Natural killer cell (primary cell): ENCODE data around the gene DNAH11. TPM values are rescaled to one million over a fixed set of nuclear protein-coding genes. Genes with fewer than 3 reads are reported as not detected.

Source experiments
- ATAC-seq, 3 donors: fragments of 150-1000 bp in 2 of 3; fragments of 200-7000 bp in 1 of 3; cut with Tn5 transposase; 1 replicate in 1 of 3; 2 replicates in 2 of 3; pipeline ENCODE4 v1.10.0; 2021; ENCODE audit warnings: mild to moderate bottlenecking in 2 of 3, moderate library complexity in 2 of 3
- DNase-seq, 2 donors: peaks; one replicate each; pipeline versions ENCODE4 v3.0.0 to v3.0.0-alpha.2; 2013 to 2021; ENCODE audit warnings: mixed read lengths in 1 of 2
- H3K27ac ChIP-seq: one replicate; pipeline ENCODE4 v1.5.1; 2013; ENCODE audit warnings: mild to moderate bottlenecking, low read length
- H3K27me3 ChIP-seq: one replicate; pipeline ENCODE4 v1.6.1; 2013; ENCODE audit warnings: low read length; ENCODE audit not compliant: control insufficient read depth, insufficient read depth
- H3K36me3 ChIP-seq: one replicate; pipeline ENCODE4 v1.6.1; 2013; ENCODE audit warnings: low read length; ENCODE audit not compliant: control insufficient read depth, insufficient read depth
- H3K4me1 ChIP-seq: one replicate; pipeline ENCODE4 v1.6.1; 2013; ENCODE audit warnings: low read length; ENCODE audit not compliant: control insufficient read depth, insufficient read depth
- H3K4me3 ChIP-seq: one replicate; pipeline ENCODE4 v1.5.1; 2013; ENCODE audit warnings: low read length
- H3K9me3 ChIP-seq: one replicate; pipeline ENCODE4 v1.6.1; 2013; ENCODE audit warnings: low read length; ENCODE audit not compliant: control insufficient read depth, insufficient read depth
- H3K27ac Mint-ChIP-seq, 2 donors: one replicate each; pipeline ENCODE4 v1.8.0; 2022; ENCODE audit warnings: mild to moderate bottlenecking in 2 of 2, mixed read lengths in 2 of 2, moderate library complexity in 1 of 2
- H3K27me3 Mint-ChIP-seq, 2 donors: one replicate each; pipeline ENCODE4 v1.8.0; 2022; ENCODE audit warnings: low read depth in 2 of 2, mixed read lengths in 2 of 2
- H3K36me3 Mint-ChIP-seq: one replicate; pipeline ENCODE4 v1.8.0; 2022; ENCODE audit warnings: mixed read lengths
- H3K4me1 Mint-ChIP-seq, 2 donors: one replicate each; pipeline ENCODE4 v1.8.0; 2022; ENCODE audit warnings: mixed read lengths in 2 of 2
- H3K4me3 Mint-ChIP-seq: one replicate; pipeline ENCODE4 v1.8.0; 2022; ENCODE audit warnings: mild to moderate bottlenecking, moderate library complexity, mixed read lengths
- H3K9me3 Mint-ChIP-seq, 2 donors: one replicate each; pipeline ENCODE4 v1.8.0; 2022; ENCODE audit warnings: mixed read lengths in 2 of 2
- CTCF ChIP-seq: fragments of 200-600 bp; IDR thresholded peaks from one replicate; pipeline ENCODE4 v1.8.0; 2022; ENCODE audit warnings: antibody characterized with exemption
- WGBS: methylation state at CpG from one replicate; pipeline ENCODE4 v1.1.7; 2013; ENCODE audit warnings: missing lambda C conversion rate; ENCODE audit not compliant: insufficient coverage; 5-methylcytosine and 5-hydroxymethylcytosine counted together
- intact Hi-C: fragments of 100-400 bp; cut with micrococcal nuclease; formaldehyde crosslinking; loops from one replicate; pipeline ENCODE4 v1.14.2; 2022
- total RNA-seq, 4 donors: library from RNA; stranded (reverse); fragments of 120-200 nt in 1 of 4; gene quantifications; one replicate each; pipeline versions ENCODE4 v1.2.3 to v1.2.4, GENCODE V29; 2013 to 2022

Gene DNAH11
- total RNA-seq, 3 donors from 2014 or later (not counting 1 experiment from before 2014, with no cell fraction given) = 0.09 to 0.48 (median 0.39) TPM

GRCh38 chr7:21777921-21778320 is 235.1 kb downstream of the DNAH11 start:
- no peak for DNase-seq
- H3K27ac ChIP-seq = no peak overlapping the region
- H3K9me3 Mint-ChIP-seq = no peaks in the 10 kb centered on the region
- no peaks in the 10 kb centered on the region for H3K4me1 ChIP-seq
- no peak for TF ChIP-seq CTCF
- intact Hi-C loops = no loop called here
- H3K36me3 ChIP-seq = no peaks in the 10 kb centered on the region
- no peak overlapping the region for H3K4me3 Mint-ChIP-seq
- H3K4me1 Mint-ChIP-seq = no peaks in the 10 kb centered on the region
- no peak for ATAC-seq
- H3K4me3 ChIP-seq = no peak overlapping the region
- no peaks in the 10 kb centered on the region for H3K9me3 ChIP-seq
- WGBS = 90% methylated on average over 1 of the region's 2 CpGs
- H3K27me3 Mint-ChIP-seq = peaks cover 13 to 22% of the 10 kb centered on the region in 2 donors
- H3K27me3 ChIP-seq = no peaks in the 10 kb centered on the region
- H3K27ac Mint-ChIP-seq = no peak overlapping the region
- no peaks in the 10 kb centered on the region for H3K36me3 Mint-ChIP-seq

- H3K4me3 Mint-ChIP-seq = no peak overlapping the region
- no peaks in the 10 kb centered on the region for H3K36me3 Mint-ChIP-seq
- no peaks in the 10 kb centered on the region for H3K4me1 Mint-ChIP-seq
- WGBS = 85% methylated on average over 8 of the region's 9 CpGs
- H3K27ac ChIP-seq = no peak overlapping the region
- H3K27me3 Mint-ChIP-seq = peaks cover 5 to 20% of the 10 kb centered on the region in 2 donors
- H3K4me3 ChIP-seq = no peak overlapping the region
- no peaks in the 10 kb centered on the region for H3K9me3 ChIP-seq
- no peaks in the 10 kb centered on the region for H3K4me1 ChIP-seq
- H3K27me3 ChIP-seq = no peaks in the 10 kb centered on the region
- no peaks in the 10 kb centered on the region for H3K9me3 Mint-ChIP-seq
- H3K36me3 ChIP-seq = no peaks in the 10 kb centered on the region
- ATAC-seq (no peak), DNase-seq (no peak)
- no peak for TF ChIP-seq CTCF
- intact Hi-C loops = no loop called here
- no peak overlapping the region for H3K27ac Mint-ChIP-seq
Measured at GRCh38 chr7:21778953-21779352, 236.1 kb downstream of the DNAH11 start.

GRCh38 chr7:21782996-21783395 is 240.2 kb downstream of the DNAH11 start:
- no peaks in the 10 kb centered on the region for H3K4me1 Mint-ChIP-seq
- H3K4me3 Mint-ChIP-seq = no peak overlapping the region
- Histone ChIP-seq H3K4me3 (no peak overlapping the region), H3K4me1 (no peaks in the 10 kb centered on the region), H3K27ac (no peak overlapping the region), H3K27me3 (peaks cover 2% of the 10 kb centered on the region), H3K9me3 (no peaks in the 10 kb centered on the region), H3K36me3 (no peaks in the 10 kb centered on the region)
- no peaks in the 10 kb centered on the region for H3K36me3 Mint-ChIP-seq
- ATAC-seq (no peak), DNase-seq (no peak)
- H3K27me3 Mint-ChIP-seq = peaks cover 0 to 14% of the 10 kb centered on the region in 2 donors
- 80% methylated on average over 1 of the region's 2 CpGs for WGBS
- intact Hi-C loops = no loop called here
- H3K27ac Mint-ChIP-seq = no peak overlapping the region
- no peaks in the 10 kb centered on the region for H3K9me3 Mint-ChIP-seq
- no peak for TF ChIP-seq CTCF

- no peak for ATAC-seq
- no peak overlapping the region for H3K27ac Mint-ChIP-seq
Measured at GRCh38 chr7:21784989-21785388, 242.2 kb downstream of the DNAH11 start.

More at GRCh38 chr7:21784989-21785388, 242.2 kb downstream of the DNAH11 start:
- 80% methylated on average over 4 of the region's 4 CpGs for WGBS
- Mint-ChIP-seq H3K36me3 (no peaks in the 10 kb centered on the region), H3K4me1 (no peaks in the 10 kb centered on the region), H3K4me3 (no peak overlapping the region), H3K9me3 (no peaks in the 10 kb centered on the region), H3K27me3 (peaks cover 5 to 6% of the 10 kb centered on the region in 2 donors)
- Histone ChIP-seq H3K27ac (no peak overlapping the region), H3K4me1 (no peaks in the 10 kb centered on the region), H3K27me3 (peaks cover 2% of the 10 kb centered on the region), H3K9me3 (no peaks in the 10 kb centered on the region), H3K4me3 (no peak overlapping the region), H3K36me3 (no peaks in the 10 kb centered on the region)
- DNase-seq = no peak
- TF ChIP-seq CTCF = no peak
- intact Hi-C loops = no loop called here
